ENCODE data around the gene KRTAP10-10. TPM values are rescaled to one million over a fixed set of nuclear protein-coding genes. Genes with fewer than 3 reads are reported as not detected.
A peak's percentile ranks its signal among the peaks of the same experiment; 100 is the strongest.

Gene KRTAP10-10
- total and polyA plus RNA-seq, 10 donors = not detected

DNA sequence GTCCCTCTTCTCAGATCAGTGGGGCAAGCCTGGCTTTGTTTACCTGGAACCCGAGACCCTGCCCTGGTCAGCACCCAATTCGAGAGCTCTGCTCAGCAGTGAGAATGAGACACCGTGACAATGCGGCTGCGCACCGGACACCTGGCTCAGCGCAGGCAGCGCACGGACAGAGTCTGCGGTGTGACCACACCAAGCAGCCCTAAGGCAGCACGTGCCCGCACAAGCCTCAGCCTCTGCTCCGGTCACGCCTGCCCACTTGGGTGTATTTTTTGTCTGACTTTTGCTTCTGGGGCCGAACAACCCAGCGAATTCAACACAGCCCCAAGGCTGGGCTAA lies 20.6 kb upstream of the KRTAP10-10 start:
- Histone ChIP-seq H3K9me3 (peaks cover 0 to 28% (median 22%) of the 10 kb centered on the region in 8 donors), H3K27ac (no peak overlapping the region), H3K4me1 (peaks cover 0 to 18% (median 5%) of the 10 kb centered on the region in 6 donors), H3K36me3 (no peaks in the 10 kb centered on the region), H3K4me3 (no peak overlapping the region), H3K27me3 (replicated peaks in 1 of 7) (peaks cover 0 to 41% (median 0%) of the 10 kb centered on the region in 7 donors)
- no peak for DNase-seq
- 86 to 93% (median 86%) methylated on average over 16 of the region's 16 CpGs for WGBS, 5 donors
- TF ChIP-seq POLR2A (IDR thresholded peaks at IDR 0.05) = no peak
- TF ChIP-seq, protein P1, sequence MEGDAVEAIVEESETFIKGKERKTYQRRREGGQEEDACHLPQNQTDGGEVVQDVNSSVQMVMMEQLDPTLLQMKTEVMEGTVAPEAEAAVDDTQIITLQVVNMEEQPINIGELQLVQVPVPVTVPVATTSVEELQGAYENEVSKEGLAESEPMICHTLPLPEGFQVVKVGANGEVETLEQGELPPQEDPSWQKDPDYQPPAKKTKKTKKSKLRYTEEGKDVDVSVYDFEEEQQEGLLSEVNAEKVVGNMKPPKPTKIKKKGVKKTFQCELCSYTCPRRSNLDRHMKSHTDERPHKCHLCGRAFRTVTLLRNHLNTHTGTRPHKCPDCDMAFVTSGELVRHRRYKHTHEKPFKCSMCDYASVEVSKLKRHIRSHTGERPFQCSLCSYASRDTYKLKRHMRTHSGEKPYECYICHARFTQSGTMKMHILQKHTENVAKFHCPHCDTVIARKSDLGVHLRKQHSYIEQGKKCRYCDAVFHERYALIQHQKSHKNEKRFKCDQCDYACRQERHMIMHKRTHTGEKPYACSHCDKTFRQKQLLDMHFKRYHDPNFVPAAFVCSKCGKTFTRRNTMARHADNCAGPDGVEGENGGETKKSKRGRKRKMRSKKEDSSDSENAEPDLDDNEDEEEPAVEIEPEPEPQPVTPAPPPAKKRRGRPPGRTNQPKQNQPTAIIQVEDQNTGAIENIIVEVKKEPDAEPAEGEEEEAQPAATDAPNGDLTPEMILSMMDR (IDR thresholded peaks at IDR 0.05 in 8 of 11, conservative IDR thresholded peaks at IDR 0.05 in 3 of 11) = no peak
- no peak for TF ChIP-seq POLR2AphosphoS5 (IDR thresholded peaks at IDR 0.05)
- intact Hi-C loops (cut with DNase I; ENCODE audit: low total_unique reads) = no loop called here

DNA sequence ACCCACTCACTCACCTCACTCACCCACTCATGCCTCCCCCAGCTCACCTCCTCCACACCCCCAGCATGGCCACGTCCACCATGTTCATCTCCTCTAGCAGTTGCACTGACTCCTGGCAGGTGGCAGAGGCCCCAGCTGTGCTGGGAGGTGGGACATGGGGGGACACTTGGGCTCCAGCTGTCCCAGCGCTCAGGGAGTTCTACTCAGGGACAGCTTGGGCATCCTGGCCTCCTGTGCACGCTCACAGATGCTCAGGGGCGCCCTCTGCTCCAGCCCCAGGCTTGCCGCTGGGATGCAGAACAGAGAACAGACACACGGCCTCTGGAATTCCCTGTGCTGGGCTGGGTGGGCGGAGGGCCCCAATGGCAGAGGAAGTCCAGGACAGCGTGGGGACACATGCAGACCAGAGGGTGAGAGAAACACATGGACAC lies 20.1 kb upstream of the KRTAP10-10 start:
- H3K9me3 ChIP-seq = peaks cover 0 to 28% (median 18%) of the 10 kb centered on the region in 8 donors
- no peak overlapping the region for H3K4me3 ChIP-seq
- DNase-seq = no peak
- intact Hi-C loops (cut with DNase I; ENCODE audit: low total_unique reads) = no loop called here
- no peak overlapping the region for H3K27ac ChIP-seq
- no peak for TF ChIP-seq POLR2A (IDR thresholded peaks at IDR 0.05)
- no peak for TF ChIP-seq POLR2AphosphoS5 (IDR thresholded peaks at IDR 0.05)
- TF ChIP-seq, protein P1 (IDR thresholded peaks at IDR 0.05 in 8 of 11, conservative IDR thresholded peaks at IDR 0.05 in 3 of 11) = no peak
- WGBS, 5 donors = 69 to 87% (median 70%) methylated on average over 5 to 8 of the region's 8 CpGs
- peaks cover 0 to 18% (median 5%) of the 10 kb centered on the region in 6 donors for H3K4me1 ChIP-seq
- no peaks in the 10 kb centered on the region for H3K36me3 ChIP-seq
- H3K27me3 ChIP-seq (replicated peaks in 1 of 7) = peaks cover 0 to 41% (median 0%) of the 10 kb centered on the region in 7 donors

GRCh38 chr21:44618504-44618903 lies 18.7 kb upstream of the KRTAP10-10 start:
- peak; percentile 74 for DNase-seq
- peaks cover 0 to 28% (median 0%) of the 10 kb centered on the region in 7 donors for H3K27me3 ChIP-seq (replicated peaks in 1 of 7)
- no peak for TF ChIP-seq POLR2A (IDR thresholded peaks at IDR 0.05)
- no peak for TF ChIP-seq POLR2AphosphoS5 (IDR thresholded peaks at IDR 0.05)
- TF ChIP-seq, protein P1 (IDR thresholded peaks at IDR 0.05 in 8 of 11, conservative IDR thresholded peaks at IDR 0.05 in 3 of 11) = peak in 5 of 11 experiments; percentile 19 to 34 (median 26)
- H3K9me3 ChIP-seq = peaks cover 1 to 40% (median 30%) of the 10 kb centered on the region in 8 donors
- H3K27ac ChIP-seq = peak overlapping the region in 7 of 8 donors; percentile 45 to 84 (median 69)
- peak overlapping the region in 1 of 8 donors; percentile 5 for H3K4me3 ChIP-seq
- H3K4me1 ChIP-seq = peaks cover 0 to 18% (median 5%) of the 10 kb centered on the region in 6 donors
- no peaks in the 10 kb centered on the region for H3K36me3 ChIP-seq
- WGBS, 5 donors = 26 to 40% (median 37%) methylated on average over 4 of the region's 4 CpGs
- intact Hi-C loops (cut with DNase I; ENCODE audit: low total_unique reads) = no loop called here

DNA sequence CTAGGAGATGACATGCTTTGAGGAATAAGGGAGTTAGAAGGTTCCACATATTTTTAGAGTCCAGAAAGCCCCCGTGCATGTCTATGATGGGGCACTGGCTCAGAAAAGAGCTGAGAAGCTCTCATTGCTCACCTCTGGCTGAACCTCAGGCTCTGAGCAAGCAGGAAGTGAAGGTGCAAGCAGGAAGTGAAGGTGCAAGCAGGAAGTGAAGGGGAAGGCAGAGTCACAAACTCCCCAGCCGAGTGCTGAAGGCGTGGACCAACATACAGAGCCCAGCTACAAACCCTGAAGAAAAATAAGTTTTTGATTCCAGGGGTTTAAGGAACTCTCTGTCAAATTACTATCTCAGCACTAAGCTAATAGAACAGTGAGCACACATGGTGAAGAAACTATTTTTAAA lies 18.2 kb upstream of the KRTAP10-10 start:
- peaks cover 0 to 24% (median 0%) of the 10 kb centered on the region in 7 donors for H3K27me3 ChIP-seq (replicated peaks in 1 of 7)
- peak; percentile 76 for DNase-seq
- H3K4me1 ChIP-seq = peaks cover 0 to 18% (median 5%) of the 10 kb centered on the region in 6 donors
- intact Hi-C loops (cut with DNase I; ENCODE audit: low total_unique reads) = no loop called here
- WGBS, 5 donors = 36 to 60% (median 46%) methylated on average over 3 of the region's 3 CpGs
- peak overlapping the region; percentile 22 to 84 (median 64) for H3K27ac ChIP-seq
- H3K4me3 ChIP-seq = peak overlapping the region in 1 of 8 donors; percentile 5
- TF ChIP-seq POLR2A (IDR thresholded peaks at IDR 0.05) (no peak), POLR2AphosphoS5 (IDR thresholded peaks at IDR 0.05) (peak in 1 of 3 donors; percentile 36)
- TF ChIP-seq, protein P1 (IDR thresholded peaks at IDR 0.05 in 8 of 11, conservative IDR thresholded peaks at IDR 0.05 in 3 of 11) = no peak
- no peaks in the 10 kb centered on the region for H3K36me3 ChIP-seq
- peaks cover 5 to 44% (median 34%) of the 10 kb centered on the region in 8 donors for H3K9me3 ChIP-seq
